PC-9 (cell line): ENCODE data around the gene GRAMD2B.

Source experiments
- EZH2 ChIP-seq: fragments of 200-600 bp; sonication (generic); IDR thresholded peaks from 2 replicates; pipeline ENCODE4 v1.8.0; 2017; ENCODE audit warnings: antibody characterized with exemption, low read depth
- TF ChIP-seq, protein P1 (sequence below): fragments of 200-600 bp; sonication (generic); conservative IDR thresholded peaks from 2 replicates; pipeline ENCODE4 v1.6.1; 2017; ENCODE audit warnings: mixed run types, antibody characterized with exemption, mild to moderate bottlenecking, moderate library complexity

GRCh38 chr5:126523818-126524510 is 100.8 kb downstream of the GRAMD2B start:
- TF ChIP-seq, protein P1, sequence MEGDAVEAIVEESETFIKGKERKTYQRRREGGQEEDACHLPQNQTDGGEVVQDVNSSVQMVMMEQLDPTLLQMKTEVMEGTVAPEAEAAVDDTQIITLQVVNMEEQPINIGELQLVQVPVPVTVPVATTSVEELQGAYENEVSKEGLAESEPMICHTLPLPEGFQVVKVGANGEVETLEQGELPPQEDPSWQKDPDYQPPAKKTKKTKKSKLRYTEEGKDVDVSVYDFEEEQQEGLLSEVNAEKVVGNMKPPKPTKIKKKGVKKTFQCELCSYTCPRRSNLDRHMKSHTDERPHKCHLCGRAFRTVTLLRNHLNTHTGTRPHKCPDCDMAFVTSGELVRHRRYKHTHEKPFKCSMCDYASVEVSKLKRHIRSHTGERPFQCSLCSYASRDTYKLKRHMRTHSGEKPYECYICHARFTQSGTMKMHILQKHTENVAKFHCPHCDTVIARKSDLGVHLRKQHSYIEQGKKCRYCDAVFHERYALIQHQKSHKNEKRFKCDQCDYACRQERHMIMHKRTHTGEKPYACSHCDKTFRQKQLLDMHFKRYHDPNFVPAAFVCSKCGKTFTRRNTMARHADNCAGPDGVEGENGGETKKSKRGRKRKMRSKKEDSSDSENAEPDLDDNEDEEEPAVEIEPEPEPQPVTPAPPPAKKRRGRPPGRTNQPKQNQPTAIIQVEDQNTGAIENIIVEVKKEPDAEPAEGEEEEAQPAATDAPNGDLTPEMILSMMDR, result no peak
- no peak for TF ChIP-seq EZH2
